K562 (cell line): ENCODE data around the gene PCDH1. TPM values are rescaled to one million over a fixed set of nuclear protein-coding genes. Genes with fewer than 3 reads are reported as not detected.

ENCODE experiments used
- ATAC-seq: fragments of 200-7000 bp; cut with Tn5 transposase; 3 replicates; pipeline ENCODE4 v1.9.1; 2020; ENCODE audit warnings: moderate library complexity
- BruUV-seq: library from RNA; stranded (reverse); fragments of 400-500 nt; replicated peaks from 2 replicates; lab custom pipeline; 2021; lab: Mats Ljungman, UMichigan
- CTCF ChIA-PET: fragments of 300-600 bp; formaldehyde crosslinking; extraction: SDS; loops from one replicate; lab custom pipeline; 2021; ENCODE audit warnings: low intra/inter-chr PET ratio; lab: Yijun Ruan, JAX
- POLR2A ChIA-PET: fragments of 300-600, 350-650 bp; sonication (Branson Sonifier 250); formaldehyde crosslinking; extraction: SDS; loops from one replicate; lab custom pipeline; 2021; ENCODE audit warnings: antibody characterized with exemption, inconsistent platforms; lab: Yijun Ruan, JAX
- DNase-seq, 4 experiments: peaks; one replicate each; pipeline versions ENCODE4 v3.0.0 to v3.0.0-alpha.2; 2011 to 2018; ENCODE audit warnings: low spot score in 3 of 4, mixed read lengths in 3 of 4; ENCODE audit errors: extremely low read depth in 1 of 4
- FAIRE-seq: peaks from 2 replicates; lab custom pipeline; 2011; peaks lifted over from hg19 to GRCh38; lab: Jason Lieb, UNC
- H2AFZ ChIP-seq: 2 replicates; pipeline ENCODE4 v1.6.0; 2011; ENCODE audit warnings: low read depth, low read length, control low read depth, inconsistent platforms
- H3K27ac ChIP-seq: fragments of 200-600 bp; 3 replicates; pipeline ENCODE4 v1.8.0; 2011; ENCODE audit warnings: low read depth, mild to moderate bottlenecking, control low read depth, inconsistent platforms, low read length, moderate library complexity, mixed read lengths; ENCODE audit errors: extremely low read depth
- H3K27me3 ChIP-seq, 2 experiments: fragments of 300-600 bp in 1 of 2; 2 replicates in 1 of 2; 3 replicates in 1 of 2; pipeline versions ENCODE4 v1.6.0 to v1.8.0; 2011; ENCODE audit warnings: inconsistent platforms in 2 of 2, low read length in 2 of 2, mild to moderate bottlenecking in 1 of 2, mixed read lengths in 1 of 2, moderate library complexity in 1 of 2; ENCODE audit not compliant: control insufficient read depth in 2 of 2, insufficient read depth in 2 of 2
- H3K36me3 ChIP-seq: fragments of 300-600 bp; 3 replicates; pipeline ENCODE4 v1.8.0; 2011; ENCODE audit warnings: mild to moderate bottlenecking, low read length, inconsistent platforms; ENCODE audit not compliant: control insufficient read depth, insufficient read depth
- H3K4me1 ChIP-seq, 2 experiments: fragments of 200-600 bp in 1 of 2; replicated peaks in 1 of 2; 2 replicates in 1 of 2; 3 replicates in 1 of 2; pipeline versions ENCODE4 v1.5.1 to v1.8.0; 2011; ENCODE audit warnings: inconsistent platforms in 2 of 2, low read length in 2 of 2, mild to moderate bottlenecking in 1 of 2, mixed read lengths in 1 of 2, moderate library complexity in 1 of 2; ENCODE audit not compliant: control insufficient read depth in 2 of 2, insufficient read depth in 2 of 2
- H3K4me2 ChIP-seq: 2 replicates; pipeline ENCODE4 v1.6.1; 2011; ENCODE audit warnings: low read length, control low read depth, inconsistent platforms, mixed read lengths; ENCODE audit not compliant: insufficient read depth
- H3K4me3 ChIP-seq: fragments of 200-600 bp; sonication (generic), shearing (Covaris generic); 2 replicates; pipeline ENCODE4 v1.5.1; 2016; ENCODE audit warnings: control low read depth, inconsistent platforms
- H3K79me2 ChIP-seq: fragments of 200-600 bp; 3 replicates; pipeline ENCODE4 v1.8.0; 2011; ENCODE audit warnings: low read length, inconsistent platforms; ENCODE audit not compliant: control insufficient read depth, insufficient read depth
- H3K9ac ChIP-seq, 2 experiments: 2 replicates each; pipeline versions ENCODE4 v1.6.0 to v1.6.1; 2011; ENCODE audit warnings: low read depth in 2 of 2, low read length in 2 of 2, control low read depth in 1 of 2, inconsistent platforms in 1 of 2, mild to moderate bottlenecking in 1 of 2, mixed read lengths in 1 of 2; ENCODE audit not compliant: insufficient read depth in 1 of 2
- H3K9me1 ChIP-seq: one replicate; pipeline ENCODE4 v1.6.0; 2011; ENCODE audit warnings: inconsistent platforms, mild to moderate bottlenecking, low read length, moderate library complexity; ENCODE audit not compliant: control insufficient read depth, insufficient read depth
- H3K9me3 ChIP-seq: replicated peaks from 2 replicates; pipeline ENCODE4 v1.5.1; 2011; ENCODE audit warnings: low read depth, low read length, inconsistent platforms; ENCODE audit not compliant: control insufficient read depth, insufficient read depth
- H4K20me1 ChIP-seq: replicated peaks from 2 replicates; pipeline ENCODE4 v1.6.1; 2011; ENCODE audit warnings: low read length, inconsistent platforms, mixed read lengths; ENCODE audit not compliant: control insufficient read depth, insufficient read depth
- EZH2 ChIP-seq: IDR thresholded peaks from 2 replicates; pipeline ENCODE4 v1.6.1; 2012; ENCODE audit warnings: low read depth, mild to moderate bottlenecking, inconsistent platforms, low read length, borderline replicate concordance
- HBP1 ChIP-seq: fragments of 450-650 bp; formaldehyde crosslinking; IDR thresholded peaks from 2 replicates; pipeline ENCODE4 v1.4.0; 2022; ENCODE audit warnings: missing genetic modification characterization
- MTA2 ChIP-seq: fragments of 450-650 bp; IDR thresholded peaks from 2 replicates; pipeline ENCODE4 v1.6.1; 2016; ENCODE audit warnings: low read depth
- MTA3 ChIP-seq: fragments of 450-650 bp; formaldehyde crosslinking; IDR thresholded peaks from 2 replicates; pipeline ENCODE4 v1.6.1; 2017; ENCODE audit warnings: mild to moderate bottlenecking, borderline replicate concordance
- NR2C2 ChIP-seq, 2 experiments: fragments of 200-800 bp in 1 of 2; sonication (Bioruptor generic) in 1 of 2; sonication (generic) in 1 of 2; formaldehyde crosslinking in 1 of 2; IDR thresholded peaks; 2 replicates each; pipeline versions ENCODE4 v1.6.1 to v1.8.0; 2016 to 2022; ENCODE audit warnings: mild to moderate bottlenecking in 1 of 2, missing compliant biosample characterization in 1 of 2, missing genetic modification characterization in 1 of 2, missing genetic modification reagents in 1 of 2
- RBM14 ChIP-seq: fragments of 200-400 bp; formaldehyde crosslinking; IDR thresholded peaks from 2 replicates; pipeline ENCODE4 v1.6.1; 2018; ENCODE audit warnings: low read depth, mild to moderate bottlenecking, low read length, moderate library complexity, borderline replicate concordance; ENCODE audit not compliant: insufficient read depth
- SRSF3 ChIP-seq: fragments of 200-400 bp; formaldehyde crosslinking; IDR thresholded peaks from 2 replicates; pipeline ENCODE4 v1.6.1; 2016; ENCODE audit warnings: mild to moderate bottlenecking, low read length, moderate library complexity; ENCODE audit not compliant: insufficient read depth
- TEAD2 ChIP-seq: fragments of 450-650 bp; IDR thresholded peaks from 2 replicates; pipeline ENCODE4 v1.6.1; 2016; ENCODE audit warnings: missing genetic modification characterization, control low read depth, missing compliant biosample characterization
- USF1 ChIP-seq: sonication (generic); formaldehyde crosslinking; IDR thresholded peaks from 2 replicates; pipeline ENCODE4 v1.9.0; 2022; ENCODE audit warnings: mild to moderate bottlenecking, missing genetic modification reagents
- ZNF436 ChIP-seq: fragments of 250-450, 450-650 bp; sonication (Bioruptor Pico); formaldehyde crosslinking; IDR thresholded peaks from 2 replicates; pipeline ENCODE4 v1.7.0; 2020; ENCODE audit warnings: mild to moderate bottlenecking
- WGBS: fragments of 100-300 bp; shearing (Covaris generic); methylation state at CpG from one replicate; pipeline ENCODE4 v1.1.6; 2016; ENCODE audit warnings: low coverage, mixed read lengths; ENCODE audit not compliant: insufficient coverage; ENCODE audit errors: missing lambda C conversion rate; 5-methylcytosine and 5-hydroxymethylcytosine counted together
- in situ Hi-C: fragments of 300-500 bp; cut with MboI; formaldehyde crosslinking; loops from 4 replicates; pipeline ENCODE4 v1.15.0; 2018; ENCODE audit warnings: inconsistent platforms, mixed read lengths
- intact Hi-C: fragments of 100-400 bp; cut with micrococcal nuclease; formaldehyde crosslinking; loops from 2 replicates; pipeline ENCODE4 v1.14.2; 2022
- polyA plus RNA-seq, 8 experiments: library from polyadenylated mRNA; depleted of rRNA in 4 of 8; stranded (reverse) in 5 of 8; unstranded in 3 of 8; fragments of >200 nt; fragmentation: Nextera tagmentation in 2 of 8; fragmentation: Illumina TruSeq in 1 of 8; extraction: Ambion mirVana in 2 of 8; extraction: Trizol in 1 of 8; gene quantifications; 2 replicates each; pipeline versions ENCODE4 v1.2.1 to v1.2.3, GENCODE V29; 2011 to 2014; ENCODE audit warnings: inconsistent platforms in 1 of 8, missing spikeins in 1 of 8
- total RNA-seq, 7 experiments: library from RNA; depleted of rRNA in 6 of 7; stranded (reverse); fragments of >200 nt in 6 of 7; fragmentation: Illumina TruSeq in 2 of 7; extraction: Trizol in 2 of 7; gene quantifications; 2 replicates each; pipeline versions ENCODE4 v1.2.1 to v1.2.3, GENCODE V29; 2011 to 2021; ENCODE audit warnings: low replicate concordance in 1 of 7
- TF ChIP-seq, protein P1 (sequence below): fragments of 250-450 bp; sonication (Bioruptor Pico); IDR thresholded peaks from 2 replicates; pipeline ENCODE4 v1.4.0; 2020
- TF ChIP-seq, protein P2 (sequence below): fragments of 250-450 bp; sonication (Bioruptor Pico); IDR thresholded peaks from 2 replicates; pipeline ENCODE4 v1.8.0; 2022; ENCODE audit warnings: moderate library complexity, mild to moderate bottlenecking, inconsistent platforms

PCDH1 gene
- total and polyA plus RNA-seq, 9 of the 15 experiments (the other 6 are each of a cell fraction or from before 2014, with no cell fraction given): 0.11 to 3.6 (median 1.9) TPM; not detected in 1

DNA sequence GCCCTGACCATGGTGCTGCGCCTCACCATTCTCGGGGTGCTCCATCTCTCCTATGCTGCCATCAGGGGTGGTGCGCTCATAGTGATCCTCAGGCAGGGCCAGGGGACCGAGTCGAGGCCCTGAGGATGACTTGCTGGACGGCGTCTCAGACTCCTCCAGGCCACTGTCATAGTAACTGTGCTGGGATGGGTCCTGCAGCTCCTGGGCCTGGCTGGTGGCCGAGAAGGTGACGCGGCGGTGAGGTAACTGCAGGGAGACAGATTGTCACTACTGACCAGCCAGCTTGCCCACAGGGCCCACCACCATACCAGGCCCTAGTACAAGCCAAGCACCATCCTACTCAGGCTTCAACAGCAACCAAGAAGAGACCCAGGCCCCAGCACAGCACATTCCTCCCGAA is 21.0 kb downstream of the PCDH1 start:
- peaks cover 12 to 42% of the 10 kb centered on the region in 2 experiments for H3K27me3 ChIP-seq
- BruUV-seq: no TSS peak
- CTCF ChIA-PET: no interaction called here
- FAIRE-seq (no peak), DNase-seq (no peak), ATAC-seq (peak; percentile 27)
- H3K9me1 ChIP-seq: no peaks in the 10 kb centered on the region
- peak overlapping the region in 1 of 2 experiments; percentile 66; a peak in 1 of 4 replicates for H3K9ac ChIP-seq
- intact Hi-C loops: no loop called here
- no peak overlapping the region for H3K4me3 ChIP-seq
- H4K20me1 ChIP-seq: no peaks in the 10 kb centered on the region; the same call in 1 of the 2 replicates
- in situ Hi-C loops: no loop called here
- no peaks in the 10 kb centered on the region for H3K79me2 ChIP-seq
- POLR2A ChIA-PET: interaction anchor here (1.9 kb wide), 1 partner anchor 7 kb away, joined by 6 read pairs; no protein-coding TSS in a partner anchor
- H3K27ac ChIP-seq: no peak overlapping the region
- no peak overlapping the region for H2AFZ ChIP-seq
- peaks cover 0 to 12% of the 10 kb centered on the region in 2 experiments; a peak in 3 of 5 replicates for H3K4me1 ChIP-seq
- no peak for TF ChIP-seq USF1 (CRISPR knock-in tag)
- no peak for TF ChIP-seq TEAD2 (tag)
- TF ChIP-seq, protein P1, sequence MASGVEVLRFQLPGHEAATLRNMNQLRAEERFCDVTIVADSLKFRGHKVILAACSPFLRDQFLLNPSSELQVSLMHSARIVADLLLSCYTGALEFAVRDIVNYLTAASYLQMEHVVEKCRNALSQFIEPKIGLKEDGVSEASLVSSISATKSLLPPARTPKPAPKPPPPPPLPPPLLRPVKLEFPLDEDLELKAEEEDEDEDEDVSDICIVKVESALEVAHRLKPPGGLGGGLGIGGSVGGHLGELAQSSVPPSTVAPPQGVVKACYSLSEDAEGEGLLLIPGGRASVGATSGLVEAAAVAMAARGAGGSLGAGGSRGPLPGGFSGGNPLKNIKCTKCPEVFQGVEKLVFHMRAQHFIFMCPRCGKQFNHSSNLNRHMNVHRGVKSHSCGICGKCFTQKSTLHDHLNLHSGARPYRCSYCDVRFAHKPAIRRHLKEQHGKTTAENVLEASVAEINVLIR: no peak
- no peak for TF ChIP-seq MTA2
- TF ChIP-seq ZNF436 (CRISPR knock-in tag): no peak
- TF ChIP-seq SRSF3: no peak
- no peak for TF ChIP-seq HBP1
- no peak for TF ChIP-seq RBM14
- TF ChIP-seq NR2C2 (CRISPR knock-in tag; IDR thresholded peaks at IDR 0.05): no peak
- no peak for TF ChIP-seq NR2C2 (tag; IDR thresholded peaks at IDR 0.05)
- TF ChIP-seq MTA3: no peak
- TF ChIP-seq EZH2: no peak
- TF ChIP-seq, protein P2, sequence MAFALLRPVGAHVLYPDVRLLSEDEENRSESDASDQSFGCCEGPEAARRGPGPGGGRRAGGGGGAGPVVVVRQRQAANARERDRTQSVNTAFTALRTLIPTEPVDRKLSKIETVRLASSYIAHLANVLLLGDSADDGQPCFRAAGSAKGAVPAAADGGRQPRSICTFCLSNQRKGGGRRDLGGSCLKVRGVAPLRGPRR (CRISPR knock-in tag): no peak
- TF ChIP-seq, all 486 proteins: peak for 0
- H3K4me2 ChIP-seq: no peak overlapping the region
- no peaks in the 10 kb centered on the region for H3K36me3 ChIP-seq
- 27% methylated on average over 11 of the region's 12 CpGs for WGBS
- no peaks in the 10 kb centered on the region for H3K9me3 ChIP-seq
